ENCODE data around the gene STK39. TPM values are rescaled to one million over a fixed set of nuclear protein-coding genes. Genes with fewer than 3 reads are reported as not detected.

The STK39 gene
- total RNA-seq, 2 experiments from 2014 or later, result 27.3 to 28.8 TPM

DNA sequence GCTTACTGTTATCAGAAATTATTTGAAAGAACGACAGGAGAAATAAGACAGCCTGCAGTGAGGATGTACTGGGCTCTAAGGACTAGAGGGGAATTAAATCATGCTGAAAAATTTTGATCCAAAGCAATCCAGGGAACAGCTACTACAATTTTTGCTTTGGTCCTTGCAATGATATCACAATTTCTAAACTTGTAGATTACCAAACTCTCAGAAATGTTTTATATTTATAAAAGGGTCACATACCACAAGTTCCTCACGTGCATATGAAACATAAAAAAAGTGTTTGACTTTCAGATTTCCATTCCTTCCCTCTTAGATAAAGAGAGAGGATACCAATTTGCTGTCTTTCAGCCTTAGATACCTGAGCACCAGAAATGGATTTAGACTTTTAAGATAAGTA, 261.2 kb downstream of the STK39 start:
- Mint-ChIP-seq H3K9me3 (no peaks in the 10 kb centered on the region), H3K4me3 (no peak overlapping the region), H3K27ac (no peak overlapping the region), H3K36me3 (peaks cover 13% of the 10 kb centered on the region), H3K4me1 (no peaks in the 10 kb centered on the region), H3K27me3 (no peaks in the 10 kb centered on the region)
- ATAC-seq (ENCODE audit: low read depth) (no peak), DNase-seq (no peak)
- POLR2A ChIA-PET, result no interaction called here

GRCh38 chr2:167981945-167982344, 265.4 kb downstream of the STK39 start:
- Mint-ChIP-seq H3K4me3 (no peak overlapping the region), H3K27ac (no peak overlapping the region), H3K9me3 (peaks cover 1% of the 10 kb centered on the region), H3K4me1 (no peaks in the 10 kb centered on the region), H3K27me3 (no peaks in the 10 kb centered on the region), H3K36me3 (peaks cover 18% of the 10 kb centered on the region)
- POLR2A ChIA-PET, result no interaction called here
- ATAC-seq (ENCODE audit: low read depth), result no peak
- DNase-seq, result no peak

- H3K9me3 Mint-ChIP-seq, result peaks cover 1% of the 10 kb centered on the region
- no peak for ATAC-seq (ENCODE audit: low read depth)
- no peak overlapping the region for H3K4me3 Mint-ChIP-seq
- no peak for DNase-seq
- H3K27ac Mint-ChIP-seq, result no peak overlapping the region
- peaks cover 3% of the 10 kb centered on the region for H3K4me1 Mint-ChIP-seq
- H3K36me3 Mint-ChIP-seq, result peaks cover 18% of the 10 kb centered on the region
- POLR2A ChIA-PET, result no interaction called here
- no peaks in the 10 kb centered on the region for H3K27me3 Mint-ChIP-seq
These were observed 267.0 kb downstream of the STK39 start for GRCh38 chr2:167980439-167980838.

- ATAC-seq (ENCODE audit: low read depth), result no peak
- Mint-ChIP-seq H3K27me3 (no peaks in the 10 kb centered on the region), H3K9me3 (peaks cover 14% of the 10 kb centered on the region), H3K36me3 (peaks cover 24% of the 10 kb centered on the region), H3K4me1 (peaks cover 3% of the 10 kb centered on the region), H3K27ac (no peak overlapping the region), H3K4me3 (no peak overlapping the region)
- DNase-seq, result no peak
- POLR2A ChIA-PET, result no interaction called here
These were observed 274.6 kb downstream of the STK39 start for GRCh38 chr2:167972746-167973145.

GRCh38 chr2:167972020-167972419, 275.4 kb downstream of the STK39 start:
- Mint-ChIP-seq H3K4me1 (peaks cover 3% of the 10 kb centered on the region), H3K9me3 (peaks cover 14% of the 10 kb centered on the region), H3K27ac (no peak overlapping the region), H3K36me3 (peaks cover 24% of the 10 kb centered on the region), H3K27me3 (no peaks in the 10 kb centered on the region), H3K4me3 (no peak overlapping the region)
- DNase-seq, result no peak
- POLR2A ChIA-PET, result no interaction called here
- ATAC-seq (ENCODE audit: low read depth), result no peak

DNA sequence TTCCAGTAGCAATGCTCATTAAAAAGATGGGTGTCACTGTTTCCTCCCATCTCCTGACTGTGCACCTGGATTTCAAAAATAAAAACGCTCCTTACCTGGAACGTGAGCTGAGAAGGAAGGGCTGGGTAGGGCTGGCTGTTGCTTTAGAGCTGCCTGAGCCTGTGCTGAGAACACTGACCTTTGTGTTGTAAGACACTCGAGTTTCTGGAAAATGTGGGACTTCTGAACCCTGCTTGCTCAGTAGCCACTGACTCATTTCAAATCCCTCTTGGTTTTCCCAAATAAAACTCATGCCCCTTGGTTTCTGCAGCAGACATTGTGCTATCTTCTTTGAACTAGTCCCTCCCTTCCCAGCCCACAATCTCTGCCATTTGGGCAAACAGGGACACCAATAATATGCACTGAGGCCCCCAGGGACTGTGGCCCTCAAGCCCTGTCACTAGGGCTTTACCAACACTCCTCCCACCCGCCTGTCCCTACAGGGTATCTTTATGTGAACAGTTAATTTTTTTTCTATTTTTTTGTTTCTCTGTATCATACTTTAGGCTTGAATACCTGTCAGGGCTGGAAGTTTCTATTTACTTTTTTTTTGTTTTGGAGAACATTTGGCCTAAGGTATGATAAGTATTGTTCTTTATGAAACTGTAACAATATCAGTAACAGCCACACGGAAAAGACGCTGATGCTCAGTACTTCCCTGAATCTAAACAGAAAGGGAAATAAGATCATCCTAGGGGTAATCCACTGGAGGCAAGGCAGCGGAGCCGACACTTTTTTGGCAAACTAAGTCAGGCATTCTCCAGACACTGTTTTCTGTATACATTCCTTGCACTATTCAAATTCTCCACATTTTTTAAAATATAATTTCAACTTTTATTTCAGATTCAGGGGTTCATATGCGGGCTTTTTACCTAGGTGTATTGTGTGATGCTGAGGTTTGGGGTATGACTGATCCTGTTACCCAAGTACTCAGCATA, 280.2 kb downstream of the STK39 start:
- H3K27ac Mint-ChIP-seq, result no peak overlapping the region
- no peak for DNase-seq
- no peak for ATAC-seq (ENCODE audit: low read depth)
- peaks cover 8% of the 10 kb centered on the region for H3K9me3 Mint-ChIP-seq
- no peak overlapping the region for H3K4me3 Mint-ChIP-seq
- no peaks in the 10 kb centered on the region for H3K4me1 Mint-ChIP-seq
- POLR2A ChIA-PET, result no interaction called here
- H3K27me3 Mint-ChIP-seq, result no peaks in the 10 kb centered on the region
- H3K36me3 Mint-ChIP-seq, result peaks cover 18% of the 10 kb centered on the region

- POLR2A ChIA-PET, result no interaction called here
- DNase-seq, result no peak
- Mint-ChIP-seq H3K36me3 (peaks cover 12% of the 10 kb centered on the region), H3K27ac (no peak overlapping the region), H3K9me3 (peaks cover under 1% of the 10 kb centered on the region), H3K4me3 (no peak overlapping the region), H3K4me1 (no peaks in the 10 kb centered on the region), H3K27me3 (no peaks in the 10 kb centered on the region)
- ATAC-seq (ENCODE audit: low read depth), result no peak
These were observed 281.3 kb downstream of the STK39 start for GRCh38 chr2:167965907-167966761.

- peaks cover 8% of the 10 kb centered on the region for H3K36me3 Mint-ChIP-seq
- H3K27me3 Mint-ChIP-seq, result no peaks in the 10 kb centered on the region
- H3K27ac Mint-ChIP-seq, result no peak overlapping the region
- H3K4me1 Mint-ChIP-seq, result no peaks in the 10 kb centered on the region
- POLR2A ChIA-PET, result no interaction called here
- DNase-seq, result no peak
- ATAC-seq (ENCODE audit: low read depth), result no peak
- no peak overlapping the region for H3K4me3 Mint-ChIP-seq
- H3K9me3 Mint-ChIP-seq, result no peaks in the 10 kb centered on the region
These were observed 282.6 kb downstream of the STK39 start for GRCh38 chr2:167964650-167965413.

GRCh38 chr2:167963899-167964649, 283.3 kb downstream of the STK39 start:
- H3K36me3 Mint-ChIP-seq, result peaks cover 5% of the 10 kb centered on the region
- H3K9me3 Mint-ChIP-seq, result no peaks in the 10 kb centered on the region
- DNase-seq (no peak), ATAC-seq (ENCODE audit: low read depth) (no peak)
- H3K4me3 Mint-ChIP-seq, result no peak overlapping the region
- H3K27ac Mint-ChIP-seq, result no peak overlapping the region
- no peaks in the 10 kb centered on the region for H3K27me3 Mint-ChIP-seq
- no peaks in the 10 kb centered on the region for H3K4me1 Mint-ChIP-seq
- POLR2A ChIA-PET, result no interaction called here

- H3K9me3 Mint-ChIP-seq, result no peaks in the 10 kb centered on the region
- no peak overlapping the region for H3K4me3 Mint-ChIP-seq
- no peaks in the 10 kb centered on the region for H3K4me1 Mint-ChIP-seq
- ATAC-seq (ENCODE audit: low read depth) (no peak), DNase-seq (no peak)
- peaks cover 7% of the 10 kb centered on the region for H3K36me3 Mint-ChIP-seq
- H3K27ac Mint-ChIP-seq, result no peak overlapping the region
- POLR2A ChIA-PET, result no interaction called here
- H3K27me3 Mint-ChIP-seq, result no peaks in the 10 kb centered on the region
These were observed 284.8 kb downstream of the STK39 start for GRCh38 chr2:167962436-167963226.

GRCh38 chr2:167961536-167962048, 285.8 kb downstream of the STK39 start:
- POLR2A ChIA-PET, result no interaction called here
- no peak for ATAC-seq (ENCODE audit: low read depth)
- no peak overlapping the region for H3K27ac Mint-ChIP-seq
- no peak for DNase-seq
- H3K27me3 Mint-ChIP-seq, result no peaks in the 10 kb centered on the region
- H3K4me1 Mint-ChIP-seq, result no peaks in the 10 kb centered on the region
- H3K9me3 Mint-ChIP-seq, result no peaks in the 10 kb centered on the region
- peaks cover 7% of the 10 kb centered on the region for H3K36me3 Mint-ChIP-seq
- no peak overlapping the region for H3K4me3 Mint-ChIP-seq

DNA sequence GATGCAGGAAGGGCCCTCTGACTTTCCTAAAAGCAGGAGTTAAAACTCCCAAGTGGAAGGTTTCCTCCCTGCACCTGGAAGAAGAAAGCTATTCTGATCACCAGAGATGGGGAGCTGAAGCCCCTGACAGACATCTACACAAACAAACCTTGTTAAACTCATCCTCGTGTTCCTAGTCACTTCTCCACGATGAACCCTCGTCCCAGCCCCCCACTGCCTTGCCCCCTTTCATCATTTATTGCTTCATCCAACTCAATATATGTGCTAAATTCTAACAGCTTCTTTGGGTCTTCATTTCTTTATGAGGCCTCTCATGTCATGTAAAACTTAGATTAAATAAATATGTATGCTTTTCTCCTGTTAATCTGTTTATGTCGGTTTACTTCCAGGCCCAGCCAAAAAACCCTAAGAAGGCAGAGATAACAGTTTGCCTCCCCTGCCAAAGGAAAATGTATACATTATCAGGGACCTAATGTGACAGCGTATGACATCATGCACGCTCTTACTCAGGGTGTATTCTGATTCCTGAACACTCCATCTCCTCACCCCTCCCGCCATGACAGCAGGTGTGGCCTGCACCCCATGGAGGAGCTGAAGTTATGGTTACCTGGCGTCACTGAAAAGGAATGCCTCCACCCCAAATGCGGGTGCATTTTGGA, 287.2 kb downstream of the STK39 start:
- no peak overlapping the region for H3K4me3 Mint-ChIP-seq
- H3K27me3 Mint-ChIP-seq, result no peaks in the 10 kb centered on the region
- peaks cover 7% of the 10 kb centered on the region for H3K36me3 Mint-ChIP-seq
- DNase-seq (no peak), ATAC-seq (ENCODE audit: low read depth) (no peak)
- H3K9me3 Mint-ChIP-seq, result no peaks in the 10 kb centered on the region
- no peaks in the 10 kb centered on the region for H3K4me1 Mint-ChIP-seq
- POLR2A ChIA-PET, result no interaction called here
- H3K27ac Mint-ChIP-seq, result no peak overlapping the region
